ENCODE measurements around the gene BIRC5. TPM values are rescaled to one million over a fixed set of nuclear protein-coding genes. Genes with fewer than 3 reads are reported as not detected.

Gene BIRC5
- polyA plus RNA-seq, 1 experiment, result 30.7 TPM

DNA sequence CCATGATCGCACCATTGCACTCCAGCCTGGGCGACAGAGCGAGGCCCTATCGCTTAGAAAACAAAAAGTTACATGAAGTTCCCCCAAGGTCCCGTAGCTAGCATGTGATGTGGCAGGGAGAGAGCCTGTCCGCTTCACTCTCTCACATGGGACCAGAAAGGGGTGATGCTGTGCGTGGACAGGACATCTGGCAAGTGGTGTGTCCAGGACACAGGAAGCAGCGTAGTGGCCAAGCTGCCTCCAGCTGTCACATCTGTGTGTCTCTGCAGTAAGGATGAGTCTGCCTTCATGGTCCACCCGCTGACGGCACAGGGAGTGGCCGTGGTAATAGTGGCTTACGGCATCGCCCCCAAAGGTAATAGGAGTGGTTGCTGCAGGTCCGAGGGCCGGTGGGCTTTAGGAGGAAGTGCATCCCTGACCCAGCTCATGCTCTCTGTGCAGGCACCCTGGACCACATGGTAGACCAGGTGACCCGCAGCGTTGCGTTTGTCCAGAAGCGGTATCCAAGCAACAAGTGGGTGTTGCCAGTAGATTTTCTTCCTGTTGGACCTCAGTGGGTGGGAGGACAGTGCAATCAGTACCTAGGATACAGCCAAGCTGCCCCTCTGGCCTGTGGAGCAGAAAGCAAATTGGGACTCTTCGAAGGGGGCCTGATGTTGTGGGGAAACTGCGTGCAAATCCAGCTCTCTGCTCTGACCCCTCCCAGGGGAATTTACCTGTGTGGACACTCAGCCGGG is 9.5 kb upstream of the BIRC5 start:
- Histone ChIP-seq H3K27me3 (ENCODE audit: control insufficient read depth, insufficient read depth, low read length) (no peaks in the 10 kb centered on the region), H3K4me3 (ENCODE audit: low read depth, low read length) (no peak overlapping the region), H3K36me3 (ENCODE audit: control insufficient read depth, insufficient read depth, low read length) (no peaks in the 10 kb centered on the region; the same call in 1 of the 2 replicates)
- ChIA-PET CTCF (interaction anchor here (0.9 kb wide), 1 partner anchor 46 kb away, joined by 3 read pairs; no protein-coding TSS in a partner anchor), POLR2A (no interaction called here)
- TF ChIP-seq, protein P1, sequence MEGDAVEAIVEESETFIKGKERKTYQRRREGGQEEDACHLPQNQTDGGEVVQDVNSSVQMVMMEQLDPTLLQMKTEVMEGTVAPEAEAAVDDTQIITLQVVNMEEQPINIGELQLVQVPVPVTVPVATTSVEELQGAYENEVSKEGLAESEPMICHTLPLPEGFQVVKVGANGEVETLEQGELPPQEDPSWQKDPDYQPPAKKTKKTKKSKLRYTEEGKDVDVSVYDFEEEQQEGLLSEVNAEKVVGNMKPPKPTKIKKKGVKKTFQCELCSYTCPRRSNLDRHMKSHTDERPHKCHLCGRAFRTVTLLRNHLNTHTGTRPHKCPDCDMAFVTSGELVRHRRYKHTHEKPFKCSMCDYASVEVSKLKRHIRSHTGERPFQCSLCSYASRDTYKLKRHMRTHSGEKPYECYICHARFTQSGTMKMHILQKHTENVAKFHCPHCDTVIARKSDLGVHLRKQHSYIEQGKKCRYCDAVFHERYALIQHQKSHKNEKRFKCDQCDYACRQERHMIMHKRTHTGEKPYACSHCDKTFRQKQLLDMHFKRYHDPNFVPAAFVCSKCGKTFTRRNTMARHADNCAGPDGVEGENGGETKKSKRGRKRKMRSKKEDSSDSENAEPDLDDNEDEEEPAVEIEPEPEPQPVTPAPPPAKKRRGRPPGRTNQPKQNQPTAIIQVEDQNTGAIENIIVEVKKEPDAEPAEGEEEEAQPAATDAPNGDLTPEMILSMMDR (IDR thresholded peaks at IDR 0.05; ENCODE audit: insufficient read depth, low read depth, low read length), result no peak
- DNase-seq (ENCODE audit: low read depth), result no peak

DNA sequence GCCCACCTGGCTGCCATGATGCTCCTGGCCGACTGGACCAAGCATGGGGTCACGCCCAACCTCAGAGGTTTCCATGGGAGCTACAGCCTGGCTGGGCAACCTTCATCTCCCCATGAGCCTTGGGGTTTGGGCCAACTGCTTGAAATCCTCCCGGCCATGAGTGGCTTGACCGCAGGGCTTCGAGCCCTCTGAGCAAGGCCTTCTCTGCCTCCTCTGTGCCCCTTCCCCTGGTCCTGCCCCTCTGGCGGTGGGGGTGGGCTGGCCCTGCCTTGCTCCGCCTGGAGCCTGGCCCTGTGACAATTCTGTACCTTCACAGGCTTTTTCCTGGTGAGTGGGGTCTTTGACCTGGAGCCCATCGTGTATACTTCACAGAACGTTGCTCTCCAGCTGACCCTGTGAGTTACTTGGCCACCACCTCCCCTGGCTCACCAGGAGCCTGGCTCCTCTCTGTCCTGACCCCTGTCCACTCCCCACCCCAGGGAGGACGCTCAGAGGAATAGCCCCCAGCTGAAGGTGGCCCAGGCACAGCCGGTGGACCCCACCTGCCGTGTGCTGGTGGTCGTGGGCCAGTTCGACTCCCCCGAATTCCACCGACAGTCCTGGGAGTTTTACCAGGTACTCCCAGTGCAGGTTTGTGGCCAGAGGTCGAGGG is 8.8 kb upstream of the BIRC5 start:
- CTCF ChIA-PET, result interaction anchor here (0.9 to 1.6 kb wide), 2 partner anchors 19 to 45 kb away, joined by 3 to 5 read pairs; partner anchors contain the start of gene TK1
- no peak overlapping the region for H3K4me3 ChIP-seq (ENCODE audit: low read depth, low read length)
- DNase-seq (ENCODE audit: low read depth), result no peak
- TF ChIP-seq, protein P1 (IDR thresholded peaks at IDR 0.05; ENCODE audit: insufficient read depth, low read depth, low read length), result no peak
- no peaks in the 10 kb centered on the region; the same call in 1 of the 2 replicates for H3K36me3 ChIP-seq (ENCODE audit: control insufficient read depth, insufficient read depth, low read length)
- POLR2A ChIA-PET, result no interaction called here
- no peaks in the 10 kb centered on the region for H3K27me3 ChIP-seq (ENCODE audit: control insufficient read depth, insufficient read depth, low read length)

DNA sequence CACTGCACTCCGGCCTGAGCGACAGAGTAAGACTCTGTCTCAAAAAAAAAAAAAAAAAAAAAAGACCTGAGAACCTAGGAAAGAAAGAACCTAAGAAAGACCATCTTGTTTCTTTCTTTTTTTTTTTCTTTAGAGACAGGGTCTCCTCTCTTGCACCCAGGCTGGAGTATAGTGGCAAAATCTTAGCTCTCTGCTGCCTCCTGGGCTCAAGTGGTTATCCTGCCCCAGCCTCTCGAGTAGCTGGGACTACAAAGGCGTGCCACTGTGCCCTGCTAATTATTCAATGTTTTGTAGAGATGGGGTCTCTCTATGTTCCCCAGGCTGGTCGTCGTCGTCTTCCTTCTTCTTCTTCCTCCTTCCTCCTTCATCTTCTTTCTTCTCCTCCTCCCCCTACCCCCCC is 7.8 kb upstream of the BIRC5 start:
- TF ChIP-seq, protein P1 (IDR thresholded peaks at IDR 0.05; ENCODE audit: insufficient read depth, low read depth, low read length), result no peak
- Histone ChIP-seq H3K27me3 (ENCODE audit: control insufficient read depth, insufficient read depth, low read length) (no peaks in the 10 kb centered on the region), H3K36me3 (ENCODE audit: control insufficient read depth, insufficient read depth, low read length) (no peaks in the 10 kb centered on the region; the same call in 1 of the 2 replicates), H3K4me3 (ENCODE audit: low read depth, low read length) (no peak overlapping the region)
- ChIA-PET POLR2A (no interaction called here), CTCF (interaction anchor here (1.6 kb wide), 2 partner anchors 20 to 94 kb away, joined by 4 to 5 read pairs; partner anchors contain the start of gene TK1)
- DNase-seq (ENCODE audit: low read depth), result no peak

DNA sequence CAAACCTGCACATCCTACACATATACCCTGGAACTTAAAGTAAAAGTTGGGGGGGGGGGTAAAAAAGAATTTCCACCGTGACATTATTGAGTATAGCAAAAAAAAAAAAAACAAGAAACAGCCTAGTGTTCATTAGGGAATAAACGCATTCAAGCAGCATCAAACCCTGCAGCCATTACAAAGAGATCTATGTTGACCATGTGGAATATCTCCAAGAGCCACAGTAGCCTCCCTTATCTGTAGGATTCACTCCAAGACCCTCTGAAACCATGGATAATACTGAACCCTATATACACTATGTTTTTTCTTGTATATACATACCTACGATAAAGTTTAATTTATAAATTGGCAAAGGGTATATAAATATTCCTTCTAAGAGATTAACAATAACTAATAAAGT is 5.6 kb upstream of the BIRC5 start:
- TF ChIP-seq, protein P1 (IDR thresholded peaks at IDR 0.05; ENCODE audit: insufficient read depth, low read depth, low read length), result no peak
- Histone ChIP-seq H3K36me3 (ENCODE audit: control insufficient read depth, insufficient read depth, low read length) (no peaks in the 10 kb centered on the region), H3K4me3 (ENCODE audit: low read depth, low read length) (no peak overlapping the region), H3K27me3 (ENCODE audit: control insufficient read depth, insufficient read depth, low read length) (no peaks in the 10 kb centered on the region)
- DNase-seq (ENCODE audit: low read depth), result no peak
- ChIA-PET POLR2A (no interaction called here), CTCF (no interaction called here)

DNA sequence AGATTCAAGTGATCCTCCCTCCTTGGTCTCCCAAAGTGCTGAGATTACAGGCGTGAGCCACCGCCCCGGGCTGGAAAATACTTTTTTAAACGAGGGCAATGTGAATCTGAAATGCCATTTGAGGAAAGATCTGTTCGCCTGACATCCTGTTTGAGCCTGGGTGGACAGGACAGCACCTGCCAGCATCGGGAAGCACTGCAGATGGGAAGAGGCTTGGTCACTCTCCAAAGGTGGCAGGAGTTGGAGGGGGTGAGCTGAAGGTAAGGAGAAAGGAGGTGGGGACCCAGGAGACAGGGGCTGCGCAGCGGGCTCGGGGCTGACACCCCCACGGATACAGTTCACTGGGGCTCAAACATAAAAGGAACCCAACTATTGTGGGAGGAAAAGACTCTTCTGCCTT is 3.9 kb upstream of the BIRC5 start:
- CTCF ChIA-PET, result interaction anchor here (0.7 kb wide), 1 partner anchor 784 kb away, joined by 3 read pairs; no protein-coding TSS in a partner anchor

More for the DNA sequence above, 3.9 kb upstream of the BIRC5 start:
- Histone ChIP-seq H3K36me3 (ENCODE audit: control insufficient read depth, insufficient read depth, low read length) (no peaks in the 10 kb centered on the region), H3K4me3 (ENCODE audit: low read depth, low read length) (no peak overlapping the region), H3K27me3 (ENCODE audit: control insufficient read depth, insufficient read depth, low read length) (no peaks in the 10 kb centered on the region)
- TF ChIP-seq, protein P1 (IDR thresholded peaks at IDR 0.05; ENCODE audit: insufficient read depth, low read depth, low read length), result no peak
- no peak for DNase-seq (ENCODE audit: low read depth)
- POLR2A ChIA-PET, result no interaction called here

Measured in BJ (cell line).